Measurements from ENCODE around the gene PXDN.

Gene PXDN

DNA sequence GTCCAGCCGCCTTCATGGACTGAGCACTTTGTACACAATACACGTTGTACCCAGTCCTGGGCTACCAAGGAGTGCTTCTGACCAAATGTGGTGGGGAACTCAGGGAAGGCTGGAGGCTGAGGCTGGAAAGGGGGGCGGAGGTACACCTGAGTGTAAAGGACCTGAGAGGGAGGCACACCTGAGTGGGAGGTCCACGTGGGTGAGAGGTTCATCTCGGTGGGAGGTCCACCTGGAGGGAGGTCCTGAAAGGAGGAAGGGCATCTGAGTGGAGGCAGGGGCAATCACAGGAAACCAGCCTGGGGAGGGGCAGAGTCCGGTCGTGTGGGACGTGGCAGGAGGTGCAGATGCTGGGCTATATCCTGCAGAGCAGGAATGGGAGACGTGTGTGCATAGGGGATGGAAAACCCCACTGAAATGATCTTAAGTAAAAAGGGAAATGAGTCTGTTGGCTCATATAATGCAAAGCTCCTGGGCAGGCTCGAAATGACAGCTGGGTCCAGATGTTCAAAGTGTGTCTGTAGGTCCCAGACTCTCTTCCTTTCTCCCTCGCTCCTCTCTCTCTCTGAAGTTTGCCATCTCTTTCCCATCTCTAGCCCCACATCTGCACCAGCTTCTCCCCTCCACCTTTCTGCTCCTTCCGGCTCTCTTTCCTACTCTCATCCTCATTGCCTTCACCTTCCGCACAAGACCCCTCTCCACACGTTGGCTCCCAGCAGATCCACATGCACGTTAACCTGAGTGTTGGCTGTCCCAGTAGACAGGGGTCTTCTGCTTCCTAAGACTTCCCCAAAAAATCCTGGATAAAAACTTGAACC lies 137.7 kb downstream of the PXDN start:
- DNase-seq, result no peak

DNA sequence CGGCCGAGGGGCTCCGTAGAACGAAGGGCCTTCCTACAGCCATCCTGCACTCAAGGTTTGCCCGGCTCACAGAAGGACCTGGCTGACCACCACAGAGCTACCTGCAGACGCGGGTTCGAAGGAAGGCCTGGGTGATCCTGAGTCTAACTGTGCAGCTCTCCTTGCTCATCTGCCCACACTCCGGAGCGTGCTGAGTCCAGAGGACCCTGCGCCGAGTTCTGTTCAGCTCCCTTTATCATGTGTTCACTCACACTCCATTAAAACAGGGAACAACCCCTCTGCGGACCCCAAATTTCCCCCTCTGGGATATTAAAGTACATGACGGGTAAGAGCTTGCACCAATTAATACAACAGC lies 138.3 kb downstream of the PXDN start:
- no peak for DNase-seq

- no peak for DNase-seq
Measured at GRCh38 chr2:1605102-1606045, 138.9 kb downstream of the PXDN start.

DNA sequence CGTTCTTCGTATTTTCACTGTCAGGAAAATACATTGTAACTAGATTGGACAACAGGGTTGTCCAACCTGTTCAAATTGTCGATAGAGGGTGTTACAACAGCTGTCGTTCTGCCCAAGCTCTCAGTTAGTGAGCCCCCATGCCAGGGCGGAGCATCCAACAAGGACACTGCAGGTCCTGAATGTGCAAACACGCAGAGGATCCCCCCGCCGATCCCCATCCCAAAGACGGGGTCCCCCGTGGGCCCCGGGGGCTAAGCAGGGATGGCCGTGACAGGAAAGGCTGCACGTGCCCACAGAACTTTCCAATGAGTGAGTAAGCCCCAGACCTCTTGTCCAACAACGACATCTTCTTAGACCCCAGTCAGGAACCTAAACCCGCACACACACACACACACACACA lies 140.8 kb downstream of the PXDN start:
- no peak for DNase-seq

DNA sequence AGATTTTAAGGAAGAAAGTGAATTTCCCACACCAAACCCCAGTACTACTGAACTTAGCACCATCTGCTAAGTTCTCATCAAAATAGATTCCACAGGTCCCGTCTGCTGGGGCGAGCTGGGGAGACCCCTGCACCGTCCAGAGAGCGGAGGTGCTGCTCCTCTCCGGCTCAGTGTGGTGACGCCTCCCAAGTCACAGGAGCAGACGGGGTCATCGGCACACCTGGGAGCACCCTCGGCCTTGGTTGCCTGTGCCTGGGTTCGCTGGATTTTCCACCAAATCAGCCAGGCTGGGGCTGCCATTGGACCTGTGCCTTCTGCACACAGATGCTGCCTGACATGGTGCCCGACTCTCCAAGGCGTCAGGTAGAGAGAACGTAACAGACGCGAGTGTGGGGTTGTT lies 141.3 kb downstream of the PXDN start:
- no peak for DNase-seq

GRCh38 chr2:1602278-1603010 lies 141.9 kb downstream of the PXDN start:
- DNase-seq, result no peak

DNA sequence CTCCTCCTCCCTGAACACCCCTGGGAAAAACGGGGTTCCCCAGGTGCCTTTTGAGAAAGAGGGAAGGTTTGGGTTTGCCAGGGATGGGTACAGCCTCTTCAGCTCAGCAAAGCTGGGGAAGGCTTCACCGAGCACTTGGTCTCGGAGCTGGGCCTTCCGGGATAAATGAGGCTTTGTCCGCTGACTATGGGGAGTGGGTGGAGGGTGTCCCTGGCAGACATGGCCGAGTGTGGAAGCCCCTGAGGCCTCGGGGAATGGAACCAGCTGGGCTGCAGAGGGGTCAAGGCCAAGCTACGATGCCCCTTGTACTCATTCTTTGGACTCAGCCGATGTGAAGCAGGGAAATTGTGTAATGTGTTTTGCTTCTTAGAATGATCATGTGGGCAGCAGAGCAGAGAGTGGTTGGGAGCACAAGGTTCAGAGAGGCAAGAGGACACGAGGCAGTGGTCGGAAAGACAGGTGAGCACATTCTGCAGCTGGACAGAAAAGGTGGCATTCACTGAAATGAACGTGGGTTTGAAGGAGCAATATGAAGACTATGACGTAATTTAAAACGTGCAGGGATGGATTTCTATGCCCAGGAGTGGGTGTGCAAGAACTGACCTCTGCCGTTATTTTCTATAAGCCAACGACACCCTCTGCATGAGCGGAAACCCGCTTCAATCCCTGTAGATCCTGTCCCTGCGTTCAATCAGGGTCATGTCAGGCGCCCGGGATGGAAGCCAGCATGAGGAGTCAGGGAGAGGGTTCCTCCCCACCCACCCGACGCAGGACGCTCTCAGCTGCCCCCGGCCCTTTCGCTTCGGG lies 142.6 kb downstream of the PXDN start:
- DNase-seq, result no peak

GRCh38 chr2:1601067-1601412 lies 143.3 kb downstream of the PXDN start:
- DNase-seq, result no peak

DNA sequence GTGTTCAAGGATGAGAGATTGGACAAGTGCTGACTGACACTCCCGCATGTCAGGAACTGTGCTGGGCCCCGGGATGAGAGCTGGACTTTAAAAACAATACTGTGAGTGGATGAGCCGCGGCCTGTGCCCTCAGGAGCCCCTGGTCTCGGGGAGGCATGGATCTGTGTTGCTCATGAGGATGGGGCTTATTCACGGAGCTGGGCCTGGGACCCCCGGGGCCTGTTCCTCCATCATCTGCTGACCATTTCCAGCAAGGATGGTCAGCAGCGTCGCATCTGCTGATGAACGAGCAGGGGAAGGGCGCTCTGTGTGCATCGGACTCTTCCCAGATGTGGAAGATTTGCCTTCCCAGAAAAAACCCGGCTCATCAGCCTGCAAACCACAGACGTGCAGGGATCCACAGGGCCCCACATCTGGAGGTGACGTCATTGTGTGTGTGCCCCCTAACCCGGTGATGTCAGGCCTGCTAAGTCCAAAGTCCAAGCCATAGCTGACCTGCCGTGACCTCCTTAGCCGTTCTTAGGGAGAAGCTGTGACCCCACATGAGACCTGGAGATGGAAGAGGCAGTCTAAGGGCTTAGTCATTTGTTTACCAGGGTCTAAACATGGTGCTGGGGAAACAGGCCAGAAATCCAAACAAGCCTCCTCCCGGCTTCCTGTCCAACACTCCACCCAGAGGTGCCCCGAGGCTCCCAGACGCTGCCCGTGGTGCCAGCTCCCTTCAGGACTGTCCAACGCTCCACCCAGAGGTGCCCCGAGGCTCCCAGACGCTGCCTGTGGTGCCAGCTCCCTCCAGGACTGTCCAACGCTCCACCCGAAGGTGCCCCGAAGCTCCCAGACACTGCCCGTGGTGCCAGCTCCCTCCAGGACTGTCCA lies 143.9 kb downstream of the PXDN start:
- no peak for DNase-seq

GRCh38 chr2:1599301-1600085 lies 144.8 kb downstream of the PXDN start:
- no peak for DNase-seq

DNA sequence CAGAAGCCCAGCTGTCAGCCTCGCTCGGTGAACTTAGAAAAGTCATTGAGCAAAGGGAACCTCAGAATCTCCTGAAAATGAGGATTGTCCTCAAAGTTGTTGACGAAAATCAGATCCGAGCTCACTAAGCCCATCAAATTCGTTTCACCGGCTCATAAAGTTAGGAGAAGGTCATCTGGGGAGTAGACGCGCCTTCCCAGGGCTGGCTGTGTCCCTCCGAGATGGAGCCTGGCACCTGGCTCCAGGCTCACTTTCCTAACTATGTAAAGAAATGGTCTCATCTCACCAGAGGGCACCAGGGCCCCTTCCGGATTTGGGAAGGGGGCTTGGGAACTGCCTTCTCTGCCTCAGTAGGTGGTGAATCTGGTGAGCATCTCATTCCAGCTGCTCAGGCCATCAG lies 145.5 kb downstream of the PXDN start:
- no peak for DNase-seq

DNA sequence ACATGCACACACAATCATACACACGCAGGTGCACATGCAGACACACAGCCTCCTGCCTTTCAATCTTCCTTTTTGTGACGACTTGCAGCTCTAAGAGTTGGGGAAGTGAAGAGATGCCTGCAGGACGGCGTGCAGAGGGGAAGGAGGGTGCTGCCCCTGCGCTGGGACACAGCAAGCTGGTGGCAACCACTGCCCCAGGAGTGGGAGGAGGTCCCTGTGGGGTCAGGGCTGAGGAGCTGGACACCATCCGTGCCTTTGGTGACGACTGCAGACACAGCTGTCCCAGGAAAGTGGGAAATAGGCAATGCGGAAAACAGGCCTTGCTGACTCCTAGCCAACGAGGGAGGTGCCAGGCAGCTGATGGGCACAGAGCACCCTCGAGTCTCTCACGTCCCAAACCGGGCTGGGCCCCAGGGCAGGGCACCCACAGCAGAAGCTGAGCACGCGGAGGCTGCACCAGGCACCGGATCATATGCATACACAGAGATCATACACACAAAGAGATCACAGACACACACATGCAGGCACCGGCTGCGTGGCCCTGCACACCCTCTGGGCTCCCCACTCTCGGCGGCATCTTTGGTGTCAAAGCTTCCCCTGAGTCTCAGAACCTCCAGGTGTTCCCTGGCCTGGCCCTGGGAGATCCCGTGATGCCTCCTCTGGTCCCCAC lies 146.1 kb downstream of the PXDN start:
- DNase-seq, result no peak

DNA sequence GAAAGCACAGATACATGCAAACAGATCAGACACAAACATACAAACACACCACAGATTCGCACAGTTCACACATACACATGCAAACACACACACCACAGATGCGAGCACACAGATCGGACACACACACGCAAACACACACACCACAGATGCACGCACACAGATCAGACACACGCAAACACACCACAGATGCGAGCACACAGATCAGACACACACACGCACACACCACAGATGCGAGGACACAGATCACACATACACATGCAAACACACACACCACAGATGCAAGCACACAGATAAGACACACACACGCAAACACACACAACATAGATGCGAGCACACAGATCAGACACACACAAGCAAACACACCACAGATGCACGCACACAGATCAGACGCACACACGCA lies 149.0 kb downstream of the PXDN start:
- DNase-seq, result no peak

DNA sequence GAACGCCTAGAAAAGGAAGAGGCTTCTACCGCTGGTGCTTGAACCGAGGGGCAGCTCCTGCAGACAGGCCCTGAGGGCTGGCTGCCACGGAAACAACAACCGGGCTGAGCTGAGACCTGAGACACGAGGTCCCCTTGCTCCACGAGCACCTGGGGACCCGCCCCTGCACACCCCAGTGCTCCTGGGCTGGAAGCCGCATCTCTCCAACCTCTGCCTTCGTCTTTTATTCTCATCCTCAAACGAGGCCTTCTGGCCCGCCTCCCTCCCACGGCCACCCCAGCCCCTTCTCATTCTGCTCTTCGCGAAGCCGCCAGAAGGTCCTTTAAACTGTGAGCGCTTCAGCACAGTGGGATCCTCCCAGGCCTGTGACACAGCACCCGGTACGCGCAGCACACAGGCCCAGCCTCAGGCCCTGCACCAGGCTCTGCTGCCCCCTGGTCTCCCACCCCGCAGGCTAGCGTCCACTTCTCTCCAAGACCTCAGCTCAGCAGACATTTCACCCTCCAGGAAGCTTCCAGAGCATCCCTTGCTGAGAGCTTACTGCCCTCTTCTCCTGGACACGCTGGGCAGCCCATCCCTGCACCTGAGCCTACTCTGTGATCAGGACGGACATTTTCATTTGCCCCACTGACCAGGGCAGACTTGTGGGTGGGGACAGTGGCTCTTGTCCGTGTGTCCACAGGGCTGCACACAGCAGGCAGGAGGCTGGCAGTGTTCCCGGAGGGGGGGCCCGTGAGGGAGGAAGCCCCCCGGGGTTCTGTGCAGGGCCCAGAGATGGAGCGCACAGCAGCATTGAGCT lies 149.7 kb downstream of the PXDN start:
- DNase-seq, result no peak

DNA sequence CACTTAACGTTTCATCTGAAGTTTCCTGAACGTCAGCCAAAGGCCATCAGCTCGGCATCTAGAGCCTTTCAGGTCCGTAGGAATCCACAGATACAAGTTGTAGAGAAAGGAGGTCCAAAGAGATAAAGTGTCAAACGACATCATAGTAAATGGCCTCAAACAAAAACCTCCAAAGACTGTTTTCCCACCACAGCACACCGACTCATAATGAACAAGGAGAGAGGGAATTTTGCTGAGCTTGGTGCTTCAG lies 150.3 kb downstream of the PXDN start:
- no peak for DNase-seq

GRCh38 chr2:1593371-1594122 lies 150.8 kb downstream of the PXDN start:
- no peak for DNase-seq

DNA sequence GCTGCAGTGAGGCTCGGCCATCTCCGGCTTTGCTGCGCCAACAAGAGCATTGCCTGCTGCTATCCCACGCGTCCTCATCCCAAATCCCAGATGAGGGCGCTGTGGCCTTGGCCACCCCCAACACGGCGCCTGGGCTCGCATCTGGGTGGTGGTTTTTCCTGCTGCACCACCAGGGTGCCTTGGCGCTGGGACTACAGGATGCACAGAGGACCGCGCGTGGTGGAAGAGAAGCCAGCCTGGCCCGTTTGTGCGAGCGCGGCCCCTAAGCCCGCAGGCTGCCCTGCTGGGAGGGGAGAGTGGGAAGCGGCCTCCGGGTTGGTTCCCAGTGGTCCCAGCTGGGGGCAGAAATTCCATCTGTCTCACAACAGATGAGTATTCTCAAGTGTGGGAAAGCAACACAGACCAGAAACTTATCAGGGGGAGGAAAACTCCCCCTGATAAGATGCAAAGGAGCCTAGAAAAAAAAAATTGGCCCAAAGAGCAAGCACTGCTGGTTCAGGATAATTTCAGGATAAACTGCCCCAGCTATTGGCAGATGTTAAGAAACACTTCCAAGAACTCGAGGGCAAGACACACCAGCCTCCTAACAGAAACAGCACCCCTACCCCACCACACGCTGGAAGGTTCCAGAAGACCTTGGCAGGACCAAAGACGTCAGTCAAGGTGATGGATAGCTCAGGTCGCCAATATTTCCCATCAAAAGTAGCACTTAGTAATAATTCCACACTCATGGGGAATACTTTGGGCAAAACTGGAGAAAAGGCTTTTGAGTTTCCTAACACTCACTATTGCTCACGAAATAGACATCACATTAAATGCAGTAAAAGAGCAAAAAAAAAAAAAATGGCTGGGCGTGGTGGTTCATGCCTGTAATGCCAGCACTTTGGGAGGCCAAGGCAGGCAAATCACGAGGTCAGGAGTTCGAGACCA lies 152.1 kb downstream of the PXDN start:
- no peak for DNase-seq

- no peak for DNase-seq
Measured at GRCh38 chr2:1591461-1591770, 152.9 kb downstream of the PXDN start.

Measured in inflammatory macrophage treated with lipopolysaccharide for 1 hour (primary cell).